Measurements from ENCODE around the gene PPM1J.

DNA sequence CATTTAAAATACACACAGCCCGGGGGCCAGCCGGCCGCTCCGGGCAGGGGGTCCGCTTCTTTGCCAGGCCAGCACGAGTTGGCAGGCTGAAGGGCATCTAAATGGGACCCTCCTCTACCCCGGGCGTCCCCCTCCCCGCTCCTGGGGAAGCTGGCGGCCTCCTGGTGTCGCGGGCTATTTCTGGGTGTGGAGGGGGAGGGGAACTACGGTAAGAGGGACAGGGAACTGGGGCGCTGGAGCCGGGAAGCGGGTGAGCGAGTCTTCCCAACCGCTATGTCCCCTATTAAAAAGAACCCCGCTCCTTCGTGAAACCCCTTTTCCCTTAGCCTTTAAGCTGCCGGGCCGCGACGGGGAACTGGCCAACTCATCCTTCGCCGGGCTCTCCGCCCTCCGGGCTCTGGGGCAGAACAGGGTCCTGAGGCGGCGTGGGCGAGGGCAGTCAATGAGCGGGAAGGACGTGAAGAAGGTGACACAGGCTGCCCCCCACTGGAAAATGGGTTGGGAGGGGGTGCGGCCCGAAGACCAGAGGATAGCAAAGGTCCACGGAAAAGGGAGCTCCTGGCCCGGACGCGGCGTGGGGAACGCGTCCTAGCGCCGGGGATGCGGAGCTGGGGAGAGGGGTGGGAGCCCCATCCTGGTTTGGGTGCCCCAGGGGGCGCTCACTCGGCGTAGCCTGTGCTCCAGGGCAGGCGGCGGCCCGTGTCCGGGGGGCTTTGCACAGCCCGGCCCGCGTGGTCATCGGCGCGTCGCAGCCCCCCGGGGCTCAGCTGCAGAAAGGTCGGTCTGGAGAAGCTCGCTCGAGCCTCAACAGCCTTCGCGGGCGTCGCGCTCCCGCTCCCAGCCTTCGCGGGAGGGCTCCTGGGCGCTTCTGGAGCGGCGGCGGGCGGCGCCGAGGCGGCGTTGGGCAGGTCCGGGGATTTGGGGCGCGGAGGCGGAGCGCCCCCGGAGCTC is 544 bp downstream of the PPM1J start:
- no peak for TF ChIP-seq CSRNP3 (CRISPR knock-in tag; IDR thresholded peaks at IDR 0.05)
- no peak for TF ChIP-seq ISL1 (CRISPR knock-in tag; IDR thresholded peaks at IDR 0.05)
- TF ChIP-seq RARB (CRISPR knock-in tag; IDR thresholded peaks at IDR 0.05): no peak
- TF ChIP-seq GLIS3 (CRISPR knock-in tag; IDR thresholded peaks at IDR 0.05): no peak
- TF ChIP-seq ARNTL (CRISPR knock-in tag; IDR thresholded peaks at IDR 0.05; ENCODE audit: borderline replicate concordance, low read depth): no peak
- TF ChIP-seq, protein P1, sequence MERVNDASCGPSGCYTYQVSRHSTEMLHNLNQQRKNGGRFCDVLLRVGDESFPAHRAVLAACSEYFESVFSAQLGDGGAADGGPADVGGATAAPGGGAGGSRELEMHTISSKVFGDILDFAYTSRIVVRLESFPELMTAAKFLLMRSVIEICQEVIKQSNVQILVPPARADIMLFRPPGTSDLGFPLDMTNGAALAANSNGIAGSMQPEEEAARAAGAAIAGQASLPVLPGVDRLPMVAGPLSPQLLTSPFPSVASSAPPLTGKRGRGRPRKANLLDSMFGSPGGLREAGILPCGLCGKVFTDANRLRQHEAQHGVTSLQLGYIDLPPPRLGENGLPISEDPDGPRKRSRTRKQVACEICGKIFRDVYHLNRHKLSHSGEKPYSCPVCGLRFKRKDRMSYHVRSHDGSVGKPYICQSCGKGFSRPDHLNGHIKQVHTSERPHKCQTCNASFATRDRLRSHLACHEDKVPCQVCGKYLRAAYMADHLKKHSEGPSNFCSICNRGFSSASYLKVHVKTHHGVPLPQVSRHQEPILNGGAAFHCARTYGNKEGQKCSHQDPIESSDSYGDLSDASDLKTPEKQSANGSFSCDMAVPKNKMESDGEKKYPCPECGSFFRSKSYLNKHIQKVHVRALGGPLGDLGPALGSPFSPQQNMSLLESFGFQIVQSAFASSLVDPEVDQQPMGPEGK (CRISPR knock-in tag; IDR thresholded peaks at IDR 0.05; ENCODE audit: borderline replicate concordance): no peak
- TF ChIP-seq TCF4 (CRISPR knock-in tag; IDR thresholded peaks at IDR 0.05; ENCODE audit: borderline replicate concordance): no peak
- TF ChIP-seq ZFP3 (CRISPR knock-in tag; IDR thresholded peaks at IDR 0.05): no peak
- TF ChIP-seq ZNF70 (CRISPR knock-in tag; IDR thresholded peaks at IDR 0.05): no peak
- no peak for TF ChIP-seq OSR1 (CRISPR knock-in tag; IDR thresholded peaks at IDR 0.05)
- TF ChIP-seq, protein P2, sequence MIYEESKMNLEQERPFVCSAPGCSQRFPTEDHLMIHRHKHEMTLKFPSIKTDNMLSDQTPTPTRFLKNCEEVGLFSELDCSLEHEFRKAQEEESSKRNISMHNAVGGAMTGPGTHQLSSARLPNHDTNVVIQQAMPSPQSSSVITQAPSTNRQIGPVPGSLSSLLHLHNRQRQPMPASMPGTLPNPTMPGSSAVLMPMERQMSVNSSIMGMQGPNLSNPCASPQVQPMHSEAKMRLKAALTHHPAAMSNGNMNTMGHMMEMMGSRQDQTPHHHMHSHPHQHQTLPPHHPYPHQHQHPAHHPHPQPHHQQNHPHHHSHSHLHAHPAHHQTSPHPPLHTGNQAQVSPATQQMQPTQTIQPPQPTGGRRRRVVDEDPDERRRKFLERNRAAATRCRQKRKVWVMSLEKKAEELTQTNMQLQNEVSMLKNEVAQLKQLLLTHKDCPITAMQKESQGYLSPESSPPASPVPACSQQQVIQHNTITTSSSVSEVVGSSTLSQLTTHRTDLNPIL (CRISPR knock-in tag; IDR thresholded peaks at IDR 0.05; ENCODE audit: low read depth): no peak
- TF ChIP-seq ZNF565 (CRISPR knock-in tag; conservative IDR thresholded peaks at IDR 0.05; ENCODE audit: low read depth): no peak
- no peak for TF ChIP-seq POU6F1 (CRISPR knock-in tag; IDR thresholded peaks at IDR 0.05; ENCODE audit: borderline replicate concordance, low read depth)

Data from SK-N-SH treated with all-trans-retinoic acid at 6 μM for 48 hours (cell line).